ENCODE measurements around the gene KLHL18. TPM values are rescaled to one million over a fixed set of nuclear protein-coding genes. Genes with fewer than 3 reads are reported as not detected.

KLHL18 gene
- total RNA-seq, 4 donors from 2014 or later: 10.3 to 11.9 (median 10.4) TPM

Small RNA genes within 50 kb of the gene (small RNA-seq; reads per million reads assigned to genes)
- gene SNORD13P3: not detected

Other genes with a start within 250 kb of the KLHL18 start
- gene SETD2, start 118.8 kb upstream of the KLHL18 start, total RNA-seq: 10 to 100 TPM; 58.5 to 81.7 (median 65.9) TPM
- 10 to 100 TPM in 1 of 4 donors, 1 to 10 TPM in 2, under 1 TPM in 1; 0.85 to 10.8 (median 6.2) TPM for gene KIF9, start 145 bp upstream of the KLHL18 start, total RNA-seq
- gene PTPN23, start 98.1 kb downstream of the KLHL18 start, total RNA-seq: 10 to 100 TPM; 14.0 to 27.3 (median 19.9) TPM
- 10 to 100 TPM; 32.6 to 87.2 (median 43.9) TPM for gene SCAP, start 193.0 kb downstream of the KLHL18 start, total RNA-seq
- gene ELP6, start 230.8 kb downstream of the KLHL18 start, total RNA-seq: 10 to 100 TPM; 10.6 to 52.2 (median 20.9) TPM